GM10248 (cell line): ENCODE data around the gene DEPDC1B.
"Not testable (repeated sequence)": the region's sequence is repeated elsewhere in the genome, so short reads cannot be mapped to it uniquely, and the experiment has no call there.

Experiments
- CTCF ChIA-PET: fragments of 300-600 bp; sonication (Branson Sonifier 250); formaldehyde crosslinking; extraction: SDS; loops from one replicate; lab custom pipeline; 2021; ENCODE audit warnings: antibody characterized with exemption; lab: Yijun Ruan, JAX
- POLR2A ChIA-PET: fragments of 350-650 bp; sonication (Branson Sonifier 250); formaldehyde crosslinking; extraction: SDS; loops from one replicate; lab custom pipeline; 2020; ENCODE audit warnings: antibody characterized with exemption; lab: Yijun Ruan, JAX
- DNase-seq: peaks from one replicate; pipeline ENCODE4 v3.0.0; 2012; ENCODE audit errors: extremely low spot score
- TF ChIP-seq, protein P1 (sequence below): IDR thresholded peaks from 2 replicates; pipeline ENCODE4 v1.5.1; 2012; ENCODE audit warnings: mild to moderate bottlenecking, low read depth; ENCODE audit errors: extremely low read depth, missing control alignments, control extremely low read depth

The DEPDC1B gene

DNA sequence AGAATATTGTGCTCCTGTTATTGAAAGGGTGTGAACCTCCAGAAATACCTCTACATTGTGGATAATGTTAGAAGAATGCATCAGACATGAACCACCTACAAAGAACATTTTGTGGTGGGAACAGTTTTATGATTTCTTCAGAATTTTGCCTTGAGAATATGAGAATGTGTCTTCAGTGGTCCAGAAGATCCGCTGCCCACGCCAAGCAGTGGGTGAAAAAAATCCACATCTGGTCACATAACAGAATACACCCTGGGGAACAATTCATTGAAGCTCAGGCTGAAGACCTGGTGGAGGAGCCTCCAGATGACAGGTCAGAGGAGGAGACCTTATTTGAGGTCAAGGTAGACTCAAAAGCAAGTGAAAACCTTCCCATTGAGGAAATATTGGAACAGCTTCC lies 69.1 kb downstream of the DEPDC1B start:
- DNase-seq: no peak
- TF ChIP-seq, protein P1, sequence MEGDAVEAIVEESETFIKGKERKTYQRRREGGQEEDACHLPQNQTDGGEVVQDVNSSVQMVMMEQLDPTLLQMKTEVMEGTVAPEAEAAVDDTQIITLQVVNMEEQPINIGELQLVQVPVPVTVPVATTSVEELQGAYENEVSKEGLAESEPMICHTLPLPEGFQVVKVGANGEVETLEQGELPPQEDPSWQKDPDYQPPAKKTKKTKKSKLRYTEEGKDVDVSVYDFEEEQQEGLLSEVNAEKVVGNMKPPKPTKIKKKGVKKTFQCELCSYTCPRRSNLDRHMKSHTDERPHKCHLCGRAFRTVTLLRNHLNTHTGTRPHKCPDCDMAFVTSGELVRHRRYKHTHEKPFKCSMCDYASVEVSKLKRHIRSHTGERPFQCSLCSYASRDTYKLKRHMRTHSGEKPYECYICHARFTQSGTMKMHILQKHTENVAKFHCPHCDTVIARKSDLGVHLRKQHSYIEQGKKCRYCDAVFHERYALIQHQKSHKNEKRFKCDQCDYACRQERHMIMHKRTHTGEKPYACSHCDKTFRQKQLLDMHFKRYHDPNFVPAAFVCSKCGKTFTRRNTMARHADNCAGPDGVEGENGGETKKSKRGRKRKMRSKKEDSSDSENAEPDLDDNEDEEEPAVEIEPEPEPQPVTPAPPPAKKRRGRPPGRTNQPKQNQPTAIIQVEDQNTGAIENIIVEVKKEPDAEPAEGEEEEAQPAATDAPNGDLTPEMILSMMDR: no peak
- ChIA-PET CTCF (no interaction called here), POLR2A (no interaction called here)

DNA sequence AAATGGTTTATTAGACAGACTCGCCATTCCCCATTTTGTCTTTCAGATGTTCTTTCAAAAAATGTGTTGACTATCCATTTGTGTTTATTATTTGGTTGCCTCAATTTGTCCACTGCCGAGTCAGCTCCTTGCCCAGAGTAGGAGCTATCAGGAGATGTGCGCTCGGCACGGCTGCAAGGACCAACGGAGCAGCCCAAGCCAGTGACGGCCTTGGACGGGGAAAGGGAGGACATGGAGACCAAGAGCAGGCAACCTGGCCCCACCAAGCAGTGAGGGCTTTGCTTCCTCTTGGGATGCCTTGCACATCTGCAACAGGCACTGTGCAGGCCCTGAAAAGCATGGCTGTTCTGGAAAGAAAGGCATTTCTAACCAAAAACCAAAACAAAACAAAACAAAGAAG lies 69.8 kb downstream of the DEPDC1B start:
- ChIA-PET CTCF (no interaction called here), POLR2A (no interaction called here)
- DNase-seq: no peak
- TF ChIP-seq, protein P1: no peak

DNA sequence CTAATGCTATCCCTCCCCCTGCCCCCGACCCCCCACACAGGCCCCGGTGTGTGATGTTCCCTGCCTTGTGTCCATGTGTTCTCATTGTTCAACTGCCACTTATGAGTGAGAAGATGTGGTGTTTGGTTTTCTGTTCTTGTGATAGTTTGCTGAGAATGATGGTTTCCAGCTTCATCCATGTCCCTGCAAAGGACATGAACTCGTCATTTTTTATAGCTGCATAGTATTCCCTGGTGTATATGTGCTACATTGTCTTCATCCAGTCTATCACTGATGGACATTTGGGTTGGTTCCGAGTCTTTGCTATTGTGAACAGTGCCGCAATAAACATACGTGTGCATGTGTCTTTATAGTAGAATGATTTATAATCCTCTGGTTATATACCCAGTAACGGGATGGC lies 75.1 kb downstream of the DEPDC1B start:
- CTCF ChIA-PET: interaction anchor here (1.1 kb wide), 1 partner anchor 10 kb away, joined by 4 read pairs; no protein-coding TSS in a partner anchor
- POLR2A ChIA-PET: not testable (repeated sequence)

DNA sequence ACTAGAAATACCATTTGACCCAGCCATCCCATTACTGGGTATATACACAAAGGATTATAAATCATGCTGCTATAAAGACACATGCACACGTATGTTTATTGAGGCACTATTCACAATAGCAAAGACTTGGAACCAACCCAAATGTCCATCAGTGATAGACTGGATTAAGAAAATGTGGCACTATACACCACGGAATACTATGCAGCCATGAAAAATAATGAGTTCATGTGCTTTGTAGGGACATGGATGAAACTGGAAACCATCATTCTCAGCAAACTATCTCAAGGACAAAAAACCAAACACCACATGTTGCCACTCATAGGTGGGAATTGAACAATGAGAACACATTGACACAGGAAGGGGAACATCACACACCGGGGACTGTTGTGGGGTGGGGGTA lies 79.2 kb downstream of the DEPDC1B start:
- CTCF ChIA-PET, POLR2A ChIA-PET, DNase-seq: not testable (repeated sequence)

More for the DNA sequence above, 75.1 kb downstream of the DEPDC1B start:
- not testable (repeated sequence) for DNase-seq

DNA sequence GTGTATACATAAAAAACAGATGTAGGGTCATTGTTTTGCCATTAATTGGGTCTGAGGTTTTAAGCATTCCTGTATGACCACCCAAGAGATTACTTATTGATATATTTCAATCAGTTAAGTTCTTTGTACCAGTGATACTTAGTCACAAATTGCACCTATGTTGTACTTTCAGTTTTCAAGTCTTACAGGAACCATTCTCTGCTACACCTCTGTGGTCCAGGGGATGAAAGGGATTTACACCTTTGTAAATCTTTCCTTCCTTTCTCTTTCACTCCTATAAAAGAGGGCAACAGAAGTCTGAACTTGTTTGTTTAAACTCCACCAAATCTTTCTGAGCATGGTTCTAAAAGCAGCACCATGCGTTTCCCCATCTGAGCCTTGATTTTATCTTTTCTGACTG lies 86.1 kb downstream of the DEPDC1B start:
- TF ChIP-seq, protein P1: no peak
- ChIA-PET POLR2A (no interaction called here), CTCF (interaction anchor here (1.0 to 1.8 kb wide), 2 partner anchors 16 to 19 kb away, joined by 4 to 6 read pairs; no protein-coding TSS in a partner anchor)
- DNase-seq: no peak

DNA sequence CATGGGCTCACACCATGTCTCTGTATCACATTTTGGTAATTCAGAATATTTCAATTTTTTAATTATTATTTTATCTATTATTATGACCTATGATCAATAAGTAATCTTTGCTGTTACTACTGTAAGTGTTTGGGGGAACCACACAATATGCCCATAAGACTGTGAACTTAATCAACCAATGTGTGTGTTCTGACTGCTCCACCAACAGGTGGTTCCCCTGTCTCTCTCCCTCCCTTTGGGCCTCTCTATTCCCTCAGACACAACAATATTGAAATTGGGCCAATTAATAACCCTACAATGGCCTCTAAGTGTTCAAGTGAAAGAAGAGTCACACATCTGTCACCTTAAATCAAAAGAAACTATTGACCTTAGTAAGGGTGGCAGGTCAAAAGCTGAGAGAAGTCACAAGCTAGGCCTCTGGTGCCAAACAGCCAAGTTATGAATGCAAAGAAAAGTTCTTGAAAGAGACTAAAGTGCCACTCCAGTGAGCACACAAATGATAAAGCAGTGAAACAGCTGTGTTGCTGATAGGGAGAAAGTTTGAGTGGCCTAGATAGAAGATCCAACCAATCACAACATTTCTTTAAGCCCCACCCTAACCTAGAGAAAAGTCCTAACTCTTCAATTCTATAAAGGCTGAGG lies 88.7 kb downstream of the DEPDC1B start:
- ChIA-PET CTCF (interaction anchor here (1.5 kb wide), 1 partner anchor 16 kb away, joined by 3 read pairs; no protein-coding TSS in a partner anchor), POLR2A (no interaction called here)
- no peak for DNase-seq
- TF ChIP-seq, protein P1: no peak

DNA sequence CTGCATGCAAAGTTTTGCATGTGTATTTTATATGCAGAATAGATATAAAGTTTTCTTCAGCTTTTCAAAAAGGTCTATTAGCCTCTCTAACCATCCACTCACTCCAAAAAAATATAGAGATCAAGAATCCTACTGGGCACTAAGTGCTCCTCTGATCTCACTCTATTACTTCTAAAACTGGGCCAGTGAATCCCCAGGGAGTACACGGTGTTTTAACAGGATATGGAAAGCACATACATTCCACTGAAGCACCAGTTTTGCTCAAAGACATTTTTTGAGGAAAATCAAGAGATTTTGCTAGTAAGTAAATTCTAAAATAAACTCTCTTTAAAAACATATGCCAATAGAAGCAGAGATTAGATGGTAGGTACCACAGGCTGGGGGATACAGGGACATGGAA lies 95.2 kb downstream of the DEPDC1B start:
- no peak for DNase-seq
- ChIA-PET CTCF (no interaction called here), POLR2A (no interaction called here)
- TF ChIP-seq, protein P1: no peak
